HEK293 (cell line): ENCODE results near the gene YWHAE.
A peak's percentile ranks its signal among the peaks of the same experiment; 100 is the strongest.

Source experiments
- CTCF ChIA-PET: fragments of 350-600 bp; formaldehyde crosslinking; extraction: SDS; loops from one replicate; lab custom pipeline; 2021; ENCODE audit warnings: antibody characterized with exemption; lab: Yijun Ruan, JAX
- POLR2A ChIA-PET: fragments of 300-600 bp; formaldehyde crosslinking; extraction: SDS; loops from one replicate; lab custom pipeline; 2020; ENCODE audit warnings: antibody characterized with exemption, inconsistent platforms; lab: Yijun Ruan, JAX
- H3K27ac ChIP-seq: fragments of 200-500 bp; sonication (Bioruptor generic); 2 replicates; pipeline ENCODE4 v1.5.1; 2014; ENCODE audit warnings: low read depth, low read length, control low read depth, inconsistent platforms; ENCODE audit errors: extremely low read depth
- H3K36me3 ChIP-seq, 2 experiments: fragments of 200-500 bp in 1 of 2; sonication (Bioruptor generic) in 1 of 2; 1 replicate in 1 of 2; 2 replicates in 1 of 2; pipeline ENCODE4 v1.5.1; 2014 to 2017; ENCODE audit warnings: inconsistent platforms in 2 of 2, low read length in 2 of 2; ENCODE audit not compliant: control insufficient read depth in 2 of 2, insufficient read depth in 1 of 2
- H3K4me1 ChIP-seq: fragments of 200-500 bp; sonication (Bioruptor generic); 2 replicates; pipeline ENCODE4 v1.5.1; 2014; ENCODE audit warnings: mild to moderate bottlenecking, low read length, inconsistent platforms; ENCODE audit not compliant: control insufficient read depth, insufficient read depth
- H3K4me3 ChIP-seq: 2 replicates; pipeline ENCODE4 v1.5.1; 2011; ENCODE audit warnings: low read depth, mild to moderate bottlenecking, control low read depth, low read length, moderate library complexity
- H3K9me3 ChIP-seq: fragments of 200-500 bp; sonication (Bioruptor generic); 2 replicates; pipeline ENCODE4 v1.5.1; 2014; ENCODE audit warnings: low read depth, low read length, inconsistent platforms; ENCODE audit not compliant: control insufficient read depth, insufficient read depth
- FEZF1 ChIP-seq: fragments of 450-650 bp; formaldehyde crosslinking; IDR thresholded peaks from 2 replicates; pipeline ENCODE4 v1.5.1; 2016; ENCODE audit warnings: missing biosample characterization, missing genetic modification characterization
- GFI1B ChIP-seq: fragments of 450-650 bp; formaldehyde crosslinking; IDR thresholded peaks from 2 replicates; pipeline ENCODE4 v1.5.1; 2016; ENCODE audit warnings: missing biosample characterization, missing genetic modification characterization
- MEIS1 ChIP-seq: sonication (generic); formaldehyde crosslinking; IDR thresholded peaks from 2 replicates; pipeline ENCODE4 v1.8.1; 2022; ENCODE audit warnings: missing genetic modification reagents, mild to moderate bottlenecking, borderline replicate concordance
- PRDM1 ChIP-seq: fragments of 450-650 bp; formaldehyde crosslinking; IDR thresholded peaks from 2 replicates; pipeline ENCODE4; 2016; ENCODE audit warnings: missing biosample characterization, missing genetic modification characterization
- SALL2 ChIP-seq: fragments of 450-650 bp; formaldehyde crosslinking; IDR thresholded peaks from 2 replicates; pipeline ENCODE4 v1.5.0; 2017; ENCODE audit warnings: missing biosample characterization, mild to moderate bottlenecking, missing genetic modification characterization, borderline replicate concordance
- SCRT1 ChIP-seq: fragments of 450-650 bp; formaldehyde crosslinking; IDR thresholded peaks from 2 replicates; pipeline ENCODE4 v1.5.1; 2016; ENCODE audit warnings: missing biosample characterization, missing genetic modification characterization, borderline replicate concordance
- SETDB1 ChIP-seq: IDR thresholded peaks from one replicate; pipeline ENCODE4 v1.6.1; 2017; ENCODE audit warnings: mild to moderate bottlenecking, low read length, moderate library complexity, mixed read lengths; ENCODE audit not compliant: insufficient read length
- ZBTB44 ChIP-seq: fragments of 450-650 bp; IDR thresholded peaks from 2 replicates; pipeline ENCODE4 v1.5.1; 2018; ENCODE audit warnings: missing biosample characterization, mild to moderate bottlenecking, missing genetic modification characterization
- ZFP3 ChIP-seq: fragments of 450-650 bp; formaldehyde crosslinking; IDR thresholded peaks from 2 replicates; pipeline ENCODE4 v1.5.1; 2016; ENCODE audit warnings: low read depth, missing biosample characterization, missing genetic modification characterization
- ZNF121 ChIP-seq: fragments of 450-650 bp; formaldehyde crosslinking; IDR thresholded peaks from 2 replicates; pipeline ENCODE4 v1.5.1; 2016; ENCODE audit warnings: missing biosample characterization, missing genetic modification characterization
- ZNF133 ChIP-seq: fragments of 450-650 bp; formaldehyde crosslinking; IDR thresholded peaks from 2 replicates; pipeline ENCODE4 v1.5.1; 2016; ENCODE audit warnings: missing biosample characterization, missing genetic modification characterization
- ZNF138 ChIP-seq: fragments of 450-650 bp; formaldehyde crosslinking; IDR thresholded peaks from 2 replicates; pipeline ENCODE4 v1.5.1; 2016; ENCODE audit warnings: missing biosample characterization, missing genetic modification characterization, borderline replicate concordance
- ZNF155 ChIP-seq: fragments of 450-650 bp; formaldehyde crosslinking; IDR thresholded peaks from 2 replicates; pipeline ENCODE4 v1.5.1; 2016; ENCODE audit warnings: missing biosample characterization, missing genetic modification characterization
- ZNF18 ChIP-seq: fragments of 450-650 bp; formaldehyde crosslinking; IDR thresholded peaks from 2 replicates; pipeline ENCODE4 v1.5.1; 2016; ENCODE audit warnings: missing biosample characterization, missing genetic modification characterization
- ZNF274 ChIP-seq, 2 experiments: fragments of 200-500 bp in 1 of 2; fragments of 450-650 bp in 1 of 2; sonication (Bioruptor generic) in 1 of 2; formaldehyde crosslinking in 1 of 2; IDR thresholded peaks; 2 replicates each; pipeline versions ENCODE4 v1.5.1 to v1.6.1; 2014 to 2016; ENCODE audit warnings: borderline replicate concordance in 1 of 2, inconsistent platforms in 1 of 2, low read length in 1 of 2, missing biosample characterization in 1 of 2, missing genetic modification characterization in 1 of 2
- ZNF366 ChIP-seq: fragments of 450-650 bp; formaldehyde crosslinking; conservative IDR thresholded peaks from 2 replicates; pipeline ENCODE4 v1.5.1; 2016; ENCODE audit warnings: missing biosample characterization, missing genetic modification characterization
- ZNF394 ChIP-seq: fragments of 450-650 bp; formaldehyde crosslinking; IDR thresholded peaks from 2 replicates; pipeline ENCODE4 v1.5.1; 2016; ENCODE audit warnings: missing biosample characterization, missing genetic modification characterization, mild to moderate bottlenecking, moderate library complexity, borderline replicate concordance
- ZNF426 ChIP-seq: fragments of 450-650 bp; formaldehyde crosslinking; IDR thresholded peaks from 2 replicates; pipeline ENCODE4 v1.5.1; 2017; ENCODE audit warnings: missing biosample characterization, missing genetic modification characterization, mild to moderate bottlenecking, inconsistent platforms, moderate library complexity
- ZNF48 ChIP-seq: fragments of 450-650 bp; formaldehyde crosslinking; IDR thresholded peaks from 2 replicates; pipeline ENCODE4 v1.5.1; 2016; ENCODE audit warnings: missing biosample characterization, missing genetic modification characterization
- ZNF501 ChIP-seq: fragments of 450-650 bp; formaldehyde crosslinking; IDR thresholded peaks from 2 replicates; pipeline ENCODE4 v1.5.1; 2016; ENCODE audit warnings: missing biosample characterization, missing genetic modification characterization
- ZNF549 ChIP-seq: fragments of 450-650 bp; IDR thresholded peaks from 2 replicates; pipeline ENCODE4 v1.5.1; 2018; ENCODE audit warnings: missing biosample characterization, missing genetic modification characterization, mild to moderate bottlenecking, inconsistent platforms, moderate library complexity
- ZNF571 ChIP-seq: fragments of 450-650 bp; formaldehyde crosslinking; IDR thresholded peaks from 2 replicates; pipeline ENCODE4 v1.5.0; 2017; ENCODE audit warnings: missing biosample characterization, missing genetic modification characterization
- ZNF623 ChIP-seq: fragments of 450-650 bp; formaldehyde crosslinking; IDR thresholded peaks from 2 replicates; pipeline ENCODE4 v1.5.1; 2016; ENCODE audit warnings: missing biosample characterization, missing genetic modification characterization
- ZNF677 ChIP-seq: fragments of 450-650 bp; IDR thresholded peaks from 2 replicates; pipeline ENCODE4 v1.5.0; 2018; ENCODE audit warnings: missing biosample characterization, mild to moderate bottlenecking, missing genetic modification characterization, moderate library complexity
- ZNF707 ChIP-seq: fragments of 450-650 bp; formaldehyde crosslinking; IDR thresholded peaks from 2 replicates; pipeline ENCODE4 v1.5.1; 2016; ENCODE audit warnings: missing biosample characterization, missing genetic modification characterization
- ZNF791 ChIP-seq: fragments of 450-650 bp; formaldehyde crosslinking; IDR thresholded peaks from 2 replicates; pipeline ENCODE4 v1.5.1; 2016; ENCODE audit warnings: missing biosample characterization, missing genetic modification characterization
- ZSCAN5A ChIP-seq: fragments of 450-650 bp; formaldehyde crosslinking; IDR thresholded peaks from 2 replicates; pipeline ENCODE4 v1.5.1; 2016; ENCODE audit warnings: missing biosample characterization, missing genetic modification characterization

The YWHAE gene

DNA sequence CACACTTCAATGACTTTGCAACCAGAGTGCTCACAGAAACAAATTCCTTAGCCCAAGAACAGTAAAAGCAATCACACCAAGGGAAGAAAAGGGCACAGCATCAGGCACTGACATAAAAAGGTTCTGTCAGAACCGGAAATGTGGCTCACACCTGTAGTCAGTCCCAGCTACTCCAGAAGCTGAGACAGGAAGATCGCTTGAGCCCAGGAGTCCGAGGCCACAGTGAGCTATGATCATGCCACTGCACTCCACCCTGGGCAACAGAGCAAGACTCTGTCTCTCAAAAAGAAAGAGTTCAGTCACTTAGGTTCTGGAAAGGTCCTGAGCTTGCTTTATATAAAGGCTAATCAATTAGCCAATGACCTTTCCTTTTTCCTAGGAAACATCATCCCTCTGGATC lies 22.7 kb downstream of the YWHAE start:
- H3K36me3 ChIP-seq: peaks cover 22 to 38% of the 10 kb centered on the region in 2 experiments; a peak in 2 of 3 replicates
- CTCF ChIA-PET: interaction anchor here (0.6 to 2.2 kb wide), 3 partner anchors 9 to 140 kb away, joined by 5 to 29 read pairs (median 5); no protein-coding TSS in a partner anchor

GRCh38 chr17:1376061-1376460 lies 24.0 kb downstream of the YWHAE start:
- Histone ChIP-seq H3K27ac (peak overlapping the region; percentile 27; the same call in 1 of the 2 replicates), H3K4me3 (no peak overlapping the region), H3K9me3 (no peaks in the 10 kb centered on the region), H3K4me1 (peaks cover 71% of the 10 kb centered on the region), H3K36me3 (peaks cover 25 to 41% of the 10 kb centered on the region in 2 experiments; a peak in 2 of 3 replicates)
- TF ChIP-seq ZNF138 (no peak), SCRT1 (tag by site-specific recombination) (no peak), ZNF677 (tag by site-specific recombination) (no peak), ZNF274 (IDR thresholded peaks at IDR 0.05; ENCODE audit: low read length) (no peak), ZNF274 (tag by site-specific recombination; IDR thresholded peaks at IDR 0.05; ENCODE audit: borderline replicate concordance) (no peak), ZNF366 (tag by site-specific recombination) (peak; percentile 85), FEZF1 (tag by site-specific recombination) (no peak), PRDM1 (tag by site-specific recombination) (no peak)
- ChIA-PET POLR2A (interaction anchor here (0.7 to 1.7 kb wide), 2 partner anchors 20 to 44 kb away, joined by 3 to 4 read pairs; no protein-coding TSS in a partner anchor), CTCF (interaction anchor here (0.6 to 2.2 kb wide), 4 partner anchors 10 to 154 kb away, joined by 4 to 29 read pairs (median 6); no protein-coding TSS in a partner anchor)

More for the DNA sequence above, 22.7 kb downstream of the YWHAE start:
- TF ChIP-seq ZNF394: peak; percentile 80; the same call in 1 of the 2 replicates
- no peak for TF ChIP-seq ZNF623 (tag by site-specific recombination)
- peak; percentile 87 for TF ChIP-seq ZNF121 (tag by site-specific recombination)
- TF ChIP-seq SALL2: no peak
- no peak for TF ChIP-seq GFI1B (tag by site-specific recombination)
- TF ChIP-seq ZNF48 (tag by site-specific recombination): no peak
- peak; percentile 28; the same call in 1 of the 2 replicates for TF ChIP-seq ZNF18 (tag by site-specific recombination)
- no peaks in the 10 kb centered on the region for H3K9me3 ChIP-seq
- H3K27ac ChIP-seq: peak overlapping the region; percentile 54; the same call in 1 of the 2 replicates
- peaks cover 77% of the 10 kb centered on the region for H3K4me1 ChIP-seq
- no peak overlapping the region for H3K4me3 ChIP-seq
- POLR2A ChIA-PET: interaction anchor here (1.2 to 1.7 kb wide), 3 partner anchors 13 to 18 kb away, joined by 4 to 6 read pairs (median 5); no protein-coding TSS in a partner anchor

DNA sequence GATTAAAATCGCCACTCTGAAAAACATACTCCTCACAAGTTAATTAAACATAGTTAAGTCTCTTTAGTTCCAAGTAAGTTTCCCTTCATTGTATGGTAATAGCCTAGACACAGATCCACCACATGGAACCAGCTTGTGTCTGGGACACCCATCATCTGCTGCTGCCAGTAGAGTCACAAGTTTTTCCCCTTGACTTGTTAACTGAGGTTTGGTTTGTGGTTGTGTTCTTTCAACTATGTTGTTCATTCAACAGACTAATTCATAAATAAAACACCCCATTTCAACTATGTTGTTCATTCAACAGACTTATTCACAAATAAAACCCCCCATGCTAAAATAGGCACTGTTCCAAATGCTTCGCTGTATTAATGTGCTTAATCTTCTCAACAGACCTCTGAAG lies 24.4 kb downstream of the YWHAE start:
- Histone ChIP-seq H3K9me3 (no peaks in the 10 kb centered on the region), H3K36me3 (peaks cover 27 to 41% of the 10 kb centered on the region in 2 experiments; a peak in 2 of 3 replicates), H3K4me1 (peaks cover 67% of the 10 kb centered on the region), H3K4me3 (no peak overlapping the region), H3K27ac (peak overlapping the region; percentile 27; the same call in 1 of the 2 replicates)
- POLR2A ChIA-PET: no interaction called here
- CTCF ChIA-PET: interaction anchor here (0.7 to 2.2 kb wide), 3 partner anchors 10 to 15 kb away, joined by 4 to 29 read pairs (median 13); no protein-coding TSS in a partner anchor
- TF ChIP-seq ZNF791 (tag by site-specific recombination): no peak
- no peak for TF ChIP-seq ZNF155 (tag by site-specific recombination)
- TF ChIP-seq ZBTB44 (tag by site-specific recombination): no peak
- no peak for TF ChIP-seq MEIS1 (CRISPR knock-in tag)
- TF ChIP-seq ZNF501 (tag by site-specific recombination): no peak
- TF ChIP-seq ZNF133 (tag by site-specific recombination): no peak
- no peak for TF ChIP-seq ZNF426 (tag by site-specific recombination)
- TF ChIP-seq ZFP3 (tag by site-specific recombination): no peak
- TF ChIP-seq ZNF571 (tag by site-specific recombination): no peak
- no peak for TF ChIP-seq ZSCAN5A (tag by site-specific recombination)
- TF ChIP-seq SETDB1: no peak
- TF ChIP-seq ZNF549 (tag by site-specific recombination): no peak
- TF ChIP-seq ZNF707 (tag by site-specific recombination): no peak
